Measurements from ENCODE around the gene PPIAL4G.
"Not testable (repeated sequence)": the region's sequence is repeated elsewhere in the genome, so short reads cannot be mapped to it uniquely, and the experiment has no call there.

Gene PPIAL4G

GRCh38 chr1:148483029-148483428 is at the start of gene PPIAL4G:
TSS of gene PPIAL4G (minus strand) at chr1:148483302. CDS start at chr1:148483252, 50 bp downstream.
- not testable (repeated sequence) for H3K4me1 ChIP-seq (ENCODE audit: control insufficient read depth in 2 of 2, insufficient read depth in 2 of 2, low read length in 2 of 2); H3K9me3 ChIP-seq (ENCODE audit: control insufficient read depth in 2 of 2, low read length in 2 of 2); H3K9ac ChIP-seq (ENCODE audit: low read depth in 1 of 2, low read length in 2 of 2); H3K36me3 ChIP-seq (ENCODE audit: control insufficient read depth in 2 of 2, insufficient read depth in 2 of 2, low read length in 2 of 2); H3K27ac ChIP-seq (ENCODE audit: low read depth in 2 of 2, low read length in 2 of 2); H3K4me3 ChIP-seq (ENCODE audit: low read length in 2 of 2); H3K27me3 ChIP-seq (ENCODE audit: control insufficient read depth in 2 of 2, insufficient read depth in 2 of 2, low read length in 2 of 2)

- H3K4me3 ChIP-seq (ENCODE audit: low read length in 2 of 2); H3K27me3 ChIP-seq (ENCODE audit: control insufficient read depth in 2 of 2, insufficient read depth in 2 of 2, low read length in 2 of 2); H3K9me3 ChIP-seq (ENCODE audit: control insufficient read depth in 2 of 2, low read length in 2 of 2); H3K36me3 ChIP-seq (ENCODE audit: control insufficient read depth in 2 of 2, insufficient read depth in 2 of 2, low read length in 2 of 2); H3K9ac ChIP-seq (ENCODE audit: low read depth in 1 of 2, low read length in 2 of 2); H3K4me1 ChIP-seq (ENCODE audit: control insufficient read depth in 2 of 2, insufficient read depth in 2 of 2, low read length in 2 of 2); H3K27ac ChIP-seq (ENCODE audit: low read depth in 2 of 2, low read length in 2 of 2): not testable (repeated sequence)
Measured at GRCh38 chr1:148532158-148532557, 49.1 kb upstream of the PPIAL4G start.

GRCh38 chr1:148529101-148529567 is 46.0 kb upstream of the PPIAL4G start:
- H3K36me3 ChIP-seq (ENCODE audit: control insufficient read depth in 2 of 2, insufficient read depth in 2 of 2, low read length in 2 of 2); H3K27ac ChIP-seq (ENCODE audit: low read depth in 2 of 2, low read length in 2 of 2); H3K27me3 ChIP-seq (ENCODE audit: control insufficient read depth in 2 of 2, insufficient read depth in 2 of 2, low read length in 2 of 2); H3K4me1 ChIP-seq (ENCODE audit: control insufficient read depth in 2 of 2, insufficient read depth in 2 of 2, low read length in 2 of 2); H3K9ac ChIP-seq (ENCODE audit: low read depth in 1 of 2, low read length in 2 of 2); H3K9me3 ChIP-seq (ENCODE audit: control insufficient read depth in 2 of 2, low read length in 2 of 2): not testable (repeated sequence)
- H3K4me3 ChIP-seq (ENCODE audit: low read length in 2 of 2): peak overlapping the region in 1 of 2 donors; percentile 37

GRCh38 chr1:148528591-148528990 is 45.5 kb upstream of the PPIAL4G start:
- not testable (repeated sequence) for H3K36me3 ChIP-seq (ENCODE audit: control insufficient read depth in 2 of 2, insufficient read depth in 2 of 2, low read length in 2 of 2); H3K27me3 ChIP-seq (ENCODE audit: control insufficient read depth in 2 of 2, insufficient read depth in 2 of 2, low read length in 2 of 2); H3K9me3 ChIP-seq (ENCODE audit: control insufficient read depth in 2 of 2, low read length in 2 of 2); H3K4me3 ChIP-seq (ENCODE audit: low read length in 2 of 2); H3K4me1 ChIP-seq (ENCODE audit: control insufficient read depth in 2 of 2, insufficient read depth in 2 of 2, low read length in 2 of 2); H3K27ac ChIP-seq (ENCODE audit: low read depth in 2 of 2, low read length in 2 of 2); H3K9ac ChIP-seq (ENCODE audit: low read depth in 1 of 2, low read length in 2 of 2)

GRCh38 chr1:148526587-148526986 is 43.5 kb upstream of the PPIAL4G start:
- H3K36me3 ChIP-seq (ENCODE audit: control insufficient read depth in 2 of 2, insufficient read depth in 2 of 2, low read length in 2 of 2); H3K27me3 ChIP-seq (ENCODE audit: control insufficient read depth in 2 of 2, insufficient read depth in 2 of 2, low read length in 2 of 2); H3K9ac ChIP-seq (ENCODE audit: low read depth in 1 of 2, low read length in 2 of 2); H3K4me3 ChIP-seq (ENCODE audit: low read length in 2 of 2); H3K27ac ChIP-seq (ENCODE audit: low read depth in 2 of 2, low read length in 2 of 2); H3K9me3 ChIP-seq (ENCODE audit: control insufficient read depth in 2 of 2, low read length in 2 of 2); H3K4me1 ChIP-seq (ENCODE audit: control insufficient read depth in 2 of 2, insufficient read depth in 2 of 2, low read length in 2 of 2): not testable (repeated sequence)

- not testable (repeated sequence) for H3K27ac ChIP-seq (ENCODE audit: low read depth in 2 of 2, low read length in 2 of 2)
Measured at GRCh38 chr1:148523205-148524144, 40.4 kb upstream of the PPIAL4G start.

GRCh38 chr1:148522561-148523204 is 39.6 kb upstream of the PPIAL4G start:
- peak overlapping the region; percentile 59 to 70 for H3K4me3 ChIP-seq (ENCODE audit: low read length in 2 of 2)
- not testable (repeated sequence) for H3K4me1 ChIP-seq (ENCODE audit: control insufficient read depth in 2 of 2, insufficient read depth in 2 of 2, low read length in 2 of 2); H3K27me3 ChIP-seq (ENCODE audit: control insufficient read depth in 2 of 2, insufficient read depth in 2 of 2, low read length in 2 of 2); H3K9me3 ChIP-seq (ENCODE audit: control insufficient read depth in 2 of 2, low read length in 2 of 2); H3K36me3 ChIP-seq (ENCODE audit: control insufficient read depth in 2 of 2, insufficient read depth in 2 of 2, low read length in 2 of 2)
- peak overlapping the region; percentile 52 to 75 for H3K9ac ChIP-seq (ENCODE audit: low read depth in 1 of 2, low read length in 2 of 2)
- peak overlapping the region; percentile 77 to 82 for H3K27ac ChIP-seq (ENCODE audit: low read depth in 2 of 2, low read length in 2 of 2)

More at GRCh38 chr1:148523205-148524144, 40.4 kb upstream of the PPIAL4G start:
- H3K27me3 ChIP-seq (ENCODE audit: control insufficient read depth in 2 of 2, insufficient read depth in 2 of 2, low read length in 2 of 2); H3K9me3 ChIP-seq (ENCODE audit: control insufficient read depth in 2 of 2, low read length in 2 of 2); H3K4me1 ChIP-seq (ENCODE audit: control insufficient read depth in 2 of 2, insufficient read depth in 2 of 2, low read length in 2 of 2); H3K36me3 ChIP-seq (ENCODE audit: control insufficient read depth in 2 of 2, insufficient read depth in 2 of 2, low read length in 2 of 2); H3K4me3 ChIP-seq (ENCODE audit: low read length in 2 of 2); H3K9ac ChIP-seq (ENCODE audit: low read depth in 1 of 2, low read length in 2 of 2): not testable (repeated sequence)

- not testable (repeated sequence) for H3K4me1 ChIP-seq (ENCODE audit: control insufficient read depth in 2 of 2, insufficient read depth in 2 of 2, low read length in 2 of 2); H3K9ac ChIP-seq (ENCODE audit: low read depth in 1 of 2, low read length in 2 of 2); H3K27me3 ChIP-seq (ENCODE audit: control insufficient read depth in 2 of 2, insufficient read depth in 2 of 2, low read length in 2 of 2); H3K36me3 ChIP-seq (ENCODE audit: control insufficient read depth in 2 of 2, insufficient read depth in 2 of 2, low read length in 2 of 2); H3K9me3 ChIP-seq (ENCODE audit: control insufficient read depth in 2 of 2, low read length in 2 of 2)
- peak overlapping the region in 1 of 2 donors; percentile 51 for H3K27ac ChIP-seq (ENCODE audit: low read depth in 2 of 2, low read length in 2 of 2)
- peak overlapping the region; percentile 39 to 57 for H3K4me3 ChIP-seq (ENCODE audit: low read length in 2 of 2)
Measured at GRCh38 chr1:148522072-148522471, 39.0 kb upstream of the PPIAL4G start.

GRCh38 chr1:148514310-148514709 is 31.2 kb upstream of the PPIAL4G start:
- not testable (repeated sequence) for H3K4me3 ChIP-seq (ENCODE audit: low read length in 2 of 2); H3K27ac ChIP-seq (ENCODE audit: low read depth in 2 of 2, low read length in 2 of 2); H3K9me3 ChIP-seq (ENCODE audit: control insufficient read depth in 2 of 2, low read length in 2 of 2); H3K27me3 ChIP-seq (ENCODE audit: control insufficient read depth in 2 of 2, insufficient read depth in 2 of 2, low read length in 2 of 2); H3K36me3 ChIP-seq (ENCODE audit: control insufficient read depth in 2 of 2, insufficient read depth in 2 of 2, low read length in 2 of 2); H3K9ac ChIP-seq (ENCODE audit: low read depth in 1 of 2, low read length in 2 of 2); H3K4me1 ChIP-seq (ENCODE audit: control insufficient read depth in 2 of 2, insufficient read depth in 2 of 2, low read length in 2 of 2)

- H3K27ac ChIP-seq (ENCODE audit: low read depth in 2 of 2, low read length in 2 of 2): not testable (repeated sequence)
Measured at GRCh38 chr1:148512571-148513184, 29.6 kb upstream of the PPIAL4G start.

More at GRCh38 chr1:148512571-148513184, 29.6 kb upstream of the PPIAL4G start:
- not testable (repeated sequence) for H3K4me3 ChIP-seq (ENCODE audit: low read length in 2 of 2); H3K36me3 ChIP-seq (ENCODE audit: control insufficient read depth in 2 of 2, insufficient read depth in 2 of 2, low read length in 2 of 2); H3K9me3 ChIP-seq (ENCODE audit: control insufficient read depth in 2 of 2, low read length in 2 of 2); H3K9ac ChIP-seq (ENCODE audit: low read depth in 1 of 2, low read length in 2 of 2); H3K4me1 ChIP-seq (ENCODE audit: control insufficient read depth in 2 of 2, insufficient read depth in 2 of 2, low read length in 2 of 2); H3K27me3 ChIP-seq (ENCODE audit: control insufficient read depth in 2 of 2, insufficient read depth in 2 of 2, low read length in 2 of 2)
